Large intestine (tissue), 3 donors: Measurements from ENCODE around the gene GRIA2. TPM values are rescaled to one million over a fixed set of nuclear protein-coding genes. Genes with fewer than 3 reads are reported as not detected.

Experiments used
- DNase-seq, 2 donors: peaks; one replicate each; pipeline versions ENCODE4 v3.0.0 to v3.0.0-alpha.2; 2013
- H3K27ac ChIP-seq: one replicate; pipeline ENCODE4 v1.5.1; 2013; ENCODE audit warnings: low read length
- H3K27me3 ChIP-seq: 2 replicates; pipeline ENCODE4 v1.6.1; 2013; ENCODE audit warnings: low read length; ENCODE audit not compliant: control insufficient read depth, insufficient read depth
- H3K36me3 ChIP-seq: 2 replicates; pipeline ENCODE4 v1.6.1; 2013; ENCODE audit warnings: low read length; ENCODE audit not compliant: control insufficient read depth, insufficient read depth
- H3K4me1 ChIP-seq: one replicate; pipeline ENCODE4 v1.6.1; 2013; ENCODE audit warnings: low read length; ENCODE audit not compliant: control insufficient read depth, insufficient read depth
- H3K4me3 ChIP-seq: one replicate; pipeline ENCODE4 v1.5.1; 2013; ENCODE audit warnings: low read length
- H3K9me3 ChIP-seq: one replicate; pipeline ENCODE4 v1.6.1; 2013; ENCODE audit warnings: mild to moderate bottlenecking, low read depth, low read length, moderate library complexity; ENCODE audit not compliant: control insufficient read depth
- WGBS: methylation state at CpG from one replicate; pipeline ENCODE4 v1.1.5; 2013; ENCODE audit warnings: low lambda C conversion rate; ENCODE audit not compliant: insufficient coverage; 5-methylcytosine and 5-hydroxymethylcytosine counted together
- polyA plus RNA-seq: library from polyadenylated mRNA; unstranded; fragments of 120-200 nt; gene quantifications from one replicate; pipeline ENCODE4 v1.2.1, GENCODE V29; 2013

The GRIA2 gene
- polyA plus RNA-seq, 1 donor: 4.4 TPM

GRCh38 chr4:157293673-157294072 lies 73.1 kb downstream of the GRIA2 start:
- no peaks in the 10 kb centered on the region for H3K4me1 ChIP-seq
- WGBS: 93% methylated on average over 2 of the region's 4 CpGs
- H3K27me3 ChIP-seq: no peaks in the 10 kb centered on the region
- no peak overlapping the region for H3K27ac ChIP-seq
- H3K9me3 ChIP-seq: no peaks in the 10 kb centered on the region
- H3K36me3 ChIP-seq: no peaks in the 10 kb centered on the region
- no peak overlapping the region for H3K4me3 ChIP-seq
- no peak for DNase-seq

- Histone ChIP-seq H3K9me3 (no peaks in the 10 kb centered on the region), H3K4me3 (no peak overlapping the region), H3K4me1 (no peaks in the 10 kb centered on the region), H3K36me3 (no peaks in the 10 kb centered on the region), H3K27me3 (no peaks in the 10 kb centered on the region), H3K27ac (no peak overlapping the region)
- WGBS: 100% methylated on average over 1 of the region's 2 CpGs
- DNase-seq: no peak
These were observed 74.0 kb downstream of the GRIA2 start for GRCh38 chr4:157294575-157294974.

GRCh38 chr4:157300701-157301100 lies 80.2 kb downstream of the GRIA2 start:
- H3K4me1 ChIP-seq: no peaks in the 10 kb centered on the region
- no peaks in the 10 kb centered on the region for H3K9me3 ChIP-seq
- no peak for DNase-seq
- H3K36me3 ChIP-seq: no peaks in the 10 kb centered on the region
- H3K27me3 ChIP-seq: no peaks in the 10 kb centered on the region
- WGBS: no CpG with 5 or more reads among the region's 2 CpGs
- H3K4me3 ChIP-seq: no peak overlapping the region
- no peak overlapping the region for H3K27ac ChIP-seq

- Histone ChIP-seq H3K4me3 (no peak overlapping the region), H3K4me1 (no peaks in the 10 kb centered on the region), H3K36me3 (no peaks in the 10 kb centered on the region), H3K9me3 (no peaks in the 10 kb centered on the region), H3K27ac (no peak overlapping the region), H3K27me3 (no peaks in the 10 kb centered on the region)
- 90% methylated on average over 1 of the region's 6 CpGs for WGBS
- no peak for DNase-seq
These were observed 83.0 kb downstream of the GRIA2 start for GRCh38 chr4:157303471-157303960.

GRCh38 chr4:157304769-157305168 lies 84.2 kb downstream of the GRIA2 start:
- no peaks in the 10 kb centered on the region for H3K27me3 ChIP-seq
- no peak overlapping the region for H3K27ac ChIP-seq
- H3K4me3 ChIP-seq: no peak overlapping the region
- no peaks in the 10 kb centered on the region for H3K9me3 ChIP-seq
- H3K36me3 ChIP-seq: no peaks in the 10 kb centered on the region
- WGBS: no CpG with 5 or more reads among the region's 5 CpGs
- no peak for DNase-seq
- H3K4me1 ChIP-seq: no peaks in the 10 kb centered on the region

GRCh38 chr4:157312702-157313101 lies 92.2 kb downstream of the GRIA2 start:
- Histone ChIP-seq H3K4me3 (no peak overlapping the region), H3K4me1 (no peaks in the 10 kb centered on the region), H3K36me3 (no peaks in the 10 kb centered on the region), H3K27me3 (no peaks in the 10 kb centered on the region), H3K9me3 (no peaks in the 10 kb centered on the region), H3K27ac (no peak overlapping the region)
- 67% methylated on average over 1 of the region's 5 CpGs for WGBS
- DNase-seq: no peak

- WGBS: no CpG with 5 or more reads among the region's 1 CpG
These were observed 94.4 kb downstream of the GRIA2 start for GRCh38 chr4:157314906-157315305.

GRCh38 chr4:157315968-157316367 lies 95.4 kb downstream of the GRIA2 start:
- WGBS: 80% methylated on average over 1 of the region's 1 CpG
- no peaks in the 10 kb centered on the region for H3K4me1 ChIP-seq
- no peaks in the 10 kb centered on the region for H3K9me3 ChIP-seq
- H3K27me3 ChIP-seq: no peaks in the 10 kb centered on the region
- no peak overlapping the region for H3K4me3 ChIP-seq
- H3K36me3 ChIP-seq: no peaks in the 10 kb centered on the region
- no peak overlapping the region for H3K27ac ChIP-seq
- DNase-seq: no peak

More at GRCh38 chr4:157314906-157315305, 94.4 kb downstream of the GRIA2 start:
- no peak for DNase-seq
- Histone ChIP-seq H3K4me1 (no peaks in the 10 kb centered on the region), H3K27ac (no peak overlapping the region), H3K27me3 (no peaks in the 10 kb centered on the region), H3K4me3 (no peak overlapping the region), H3K36me3 (no peaks in the 10 kb centered on the region), H3K9me3 (no peaks in the 10 kb centered on the region)

GRCh38 chr4:157320092-157320491 lies 99.6 kb downstream of the GRIA2 start:
- no peak overlapping the region for H3K27ac ChIP-seq
- no CpG with 5 or more reads among the region's 2 CpGs for WGBS
- no peaks in the 10 kb centered on the region for H3K4me1 ChIP-seq
- H3K9me3 ChIP-seq: no peaks in the 10 kb centered on the region
- H3K4me3 ChIP-seq: no peak overlapping the region
- H3K27me3 ChIP-seq: no peaks in the 10 kb centered on the region
- no peaks in the 10 kb centered on the region for H3K36me3 ChIP-seq
- DNase-seq: no peak

GRCh38 chr4:157327666-157328065 lies 107.1 kb downstream of the GRIA2 start:
- no CpG with 5 or more reads among the region's 2 CpGs for WGBS
- Histone ChIP-seq H3K9me3 (no peaks in the 10 kb centered on the region), H3K36me3 (no peaks in the 10 kb centered on the region), H3K4me1 (no peaks in the 10 kb centered on the region), H3K27ac (no peak overlapping the region), H3K27me3 (no peaks in the 10 kb centered on the region), H3K4me3 (no peak overlapping the region)
- DNase-seq: no peak

- 91% methylated on average over 1 of the region's 1 CpG for WGBS
These were observed 137.4 kb downstream of the GRIA2 start for GRCh38 chr4:157357887-157358286.

More at GRCh38 chr4:157357887-157358286, 137.4 kb downstream of the GRIA2 start:
- no peak for DNase-seq
- Histone ChIP-seq H3K36me3 (no peaks in the 10 kb centered on the region), H3K9me3 (no peaks in the 10 kb centered on the region), H3K4me1 (no peaks in the 10 kb centered on the region), H3K27ac (no peak overlapping the region), H3K4me3 (no peak overlapping the region), H3K27me3 (no peaks in the 10 kb centered on the region)
